ENCODE data around the gene STK11IP. TPM values are rescaled to one million over a fixed set of nuclear protein-coding genes. Genes with fewer than 3 reads are reported as not detected.
A peak's percentile ranks its signal among the peaks of the same experiment; 100 is the strongest.

STK11IP gene
- total RNA-seq, 1 donor = 11.7 TPM

DNA sequence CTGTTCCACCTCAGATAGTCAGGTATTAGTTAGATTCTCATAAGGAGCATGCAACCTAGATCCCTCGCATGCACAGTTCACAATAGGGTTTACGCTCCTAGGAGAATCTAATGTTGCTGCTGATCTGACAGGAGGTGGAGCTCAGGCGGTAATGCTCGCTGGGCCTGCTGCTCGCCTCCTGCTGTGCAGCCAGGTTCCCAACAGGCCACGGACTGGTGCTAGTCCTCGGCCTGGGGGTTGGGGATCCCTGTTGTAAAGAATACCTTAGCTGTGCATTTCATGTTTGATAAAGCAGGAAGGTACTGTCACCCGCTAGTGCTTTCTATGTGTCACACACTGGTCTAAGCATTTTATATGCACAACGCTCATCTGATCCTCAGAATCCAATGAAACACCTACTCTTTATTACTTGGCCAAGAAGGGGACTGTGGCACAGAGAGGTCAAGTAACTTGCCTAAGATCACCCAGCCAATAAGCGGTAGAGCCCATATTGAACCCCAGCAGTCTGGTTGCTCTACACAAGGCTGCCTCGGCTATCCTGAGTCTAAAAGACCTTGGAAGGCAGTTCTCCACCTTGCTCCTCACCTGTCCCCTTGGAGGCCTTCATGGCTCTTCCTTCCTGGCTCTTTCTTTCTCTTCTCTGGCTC, 65.6 kb downstream of the STK11IP start:
- TF ChIP-seq, protein P1, sequence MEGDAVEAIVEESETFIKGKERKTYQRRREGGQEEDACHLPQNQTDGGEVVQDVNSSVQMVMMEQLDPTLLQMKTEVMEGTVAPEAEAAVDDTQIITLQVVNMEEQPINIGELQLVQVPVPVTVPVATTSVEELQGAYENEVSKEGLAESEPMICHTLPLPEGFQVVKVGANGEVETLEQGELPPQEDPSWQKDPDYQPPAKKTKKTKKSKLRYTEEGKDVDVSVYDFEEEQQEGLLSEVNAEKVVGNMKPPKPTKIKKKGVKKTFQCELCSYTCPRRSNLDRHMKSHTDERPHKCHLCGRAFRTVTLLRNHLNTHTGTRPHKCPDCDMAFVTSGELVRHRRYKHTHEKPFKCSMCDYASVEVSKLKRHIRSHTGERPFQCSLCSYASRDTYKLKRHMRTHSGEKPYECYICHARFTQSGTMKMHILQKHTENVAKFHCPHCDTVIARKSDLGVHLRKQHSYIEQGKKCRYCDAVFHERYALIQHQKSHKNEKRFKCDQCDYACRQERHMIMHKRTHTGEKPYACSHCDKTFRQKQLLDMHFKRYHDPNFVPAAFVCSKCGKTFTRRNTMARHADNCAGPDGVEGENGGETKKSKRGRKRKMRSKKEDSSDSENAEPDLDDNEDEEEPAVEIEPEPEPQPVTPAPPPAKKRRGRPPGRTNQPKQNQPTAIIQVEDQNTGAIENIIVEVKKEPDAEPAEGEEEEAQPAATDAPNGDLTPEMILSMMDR (IDR thresholded peaks at IDR 0.05; ENCODE audit: insufficient read depth, low read length) = no peak
- DNase-seq (ENCODE audit: low read depth) = no peak
- H3K4me3 ChIP-seq (ENCODE audit: low read depth, low read length) = no peak overlapping the region

- DNase-seq (ENCODE audit: low read depth) = no peak
- TF ChIP-seq, protein P1 (IDR thresholded peaks at IDR 0.05; ENCODE audit: insufficient read depth, low read length) = no peak
- no peak overlapping the region for H3K4me3 ChIP-seq (ENCODE audit: low read depth, low read length)
These were observed 66.4 kb downstream of the STK11IP start for GRCh38 chr2:219664041-219664440.

DNA sequence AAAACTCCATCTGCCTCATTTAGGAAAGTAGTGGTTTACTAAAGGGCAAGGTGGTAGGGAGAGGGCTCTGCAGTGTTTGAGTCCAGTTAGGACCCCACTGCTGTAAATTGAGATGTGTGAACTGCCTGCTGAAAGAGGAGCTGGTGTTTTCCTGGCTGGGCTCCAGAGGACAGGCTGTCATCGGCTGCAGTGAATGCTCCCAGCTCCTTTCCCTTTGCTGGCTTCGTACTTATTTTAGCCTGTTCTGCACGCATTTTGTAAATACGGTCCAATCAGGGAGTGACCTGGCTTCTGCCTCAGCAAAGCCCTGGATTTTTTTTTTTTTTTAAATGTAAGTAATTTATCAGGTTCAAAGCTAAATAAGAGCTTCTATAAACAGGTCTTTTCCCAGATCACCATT, 67.3 kb downstream of the STK11IP start:
- TF ChIP-seq, protein P1 (IDR thresholded peaks at IDR 0.05; ENCODE audit: insufficient read depth, low read length) = no peak
- no peak overlapping the region for H3K4me3 ChIP-seq (ENCODE audit: low read depth, low read length)
- DNase-seq (ENCODE audit: low read depth) = peak; percentile 70

DNA sequence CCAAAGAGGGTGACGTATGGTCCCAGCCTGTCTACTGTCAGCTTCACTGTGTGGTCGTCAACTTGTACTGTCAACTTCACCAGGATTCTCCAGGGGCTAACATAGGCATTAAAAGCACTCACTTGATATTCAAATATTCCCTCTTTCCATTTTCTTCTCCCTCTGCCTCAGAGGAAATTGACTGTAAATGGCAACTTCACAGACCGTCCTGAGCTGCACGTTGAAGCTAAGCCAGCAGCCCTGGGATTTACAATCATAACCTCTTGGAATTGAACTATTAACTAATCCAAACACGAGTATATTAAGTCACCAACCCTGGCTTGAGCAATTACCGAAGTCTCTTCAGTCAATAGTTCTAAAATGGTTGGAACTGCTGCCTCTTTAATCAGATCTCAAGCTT, 68.3 kb downstream of the STK11IP start:
- TF ChIP-seq, protein P1 (IDR thresholded peaks at IDR 0.05; ENCODE audit: insufficient read depth, low read length) = no peak
- H3K4me3 ChIP-seq (ENCODE audit: low read depth, low read length) = no peak overlapping the region
- no peak for DNase-seq (ENCODE audit: low read depth)

Small RNAs within 50 kb of the gene (small RNA-seq; reads per million reads assigned to genes)
- gene MIR3132 (not detected), gene RN7SKP213 (not detected)

Other genes starting within 250 kb of the STK11IP start
- gene DNPEP, start 209.9 kb upstream of the STK11IP start, total RNA-seq (ENCODE audit: low replicate concordance) = 33.2 and 55.0 TPM in 2 replicates
- 3.3 and 4.7 TPM in 2 replicates for gene DES, start 179.5 kb upstream of the STK11IP start, total RNA-seq (ENCODE audit: low replicate concordance)
- gene SPEG, start 163.0 kb upstream of the STK11IP start, total RNA-seq (ENCODE audit: low replicate concordance) = 22.7 and 36.1 TPM in 2 replicates
- 16.6 and 66.3 TPM in 2 replicates for gene GMPPA, start 99.0 kb upstream of the STK11IP start, total RNA-seq (ENCODE audit: low replicate concordance)
- not detected in 2 replicates for gene ASIC4, start 83.4 kb upstream of the STK11IP start, total RNA-seq (ENCODE audit: low replicate concordance)
- 62.4 and 271 TPM in 2 replicates for gene CHPF, start 54.0 kb upstream of the STK11IP start, total RNA-seq (ENCODE audit: low replicate concordance)
- gene TMEM198, start 53.8 kb upstream of the STK11IP start, total RNA-seq (ENCODE audit: low replicate concordance) = 1.1 and 2.8 TPM in 2 replicates
- 39.2 and 90.4 TPM in 2 replicates for gene OBSL1, start 26.3 kb upstream of the STK11IP start, total RNA-seq (ENCODE audit: low replicate concordance)
- gene INHA, start 25.5 kb upstream of the STK11IP start, total RNA-seq (ENCODE audit: low replicate concordance) = 0.18 and 2.0 TPM in 2 replicates
- 2.5 and 14.7 TPM in 2 replicates for gene SLC4A3, start 29.8 kb downstream of the STK11IP start, total RNA-seq (ENCODE audit: low replicate concordance)

Measured in fibroblast of the aortic adventitia (primary cell).